GM23338 (cell line): Measurements from ENCODE around the gene NSRP1. TPM values are rescaled to one million over a fixed set of nuclear protein-coding genes. Genes with fewer than 3 reads are reported as not detected.
A peak's percentile ranks its signal among the peaks of the same experiment; 100 is the strongest.

Experiments
- ATAC-seq: fragments of 200-7000 bp; cut with Tn5 transposase; 3 replicates; pipeline ENCODE4 v1.9.1; 2020
- DNase-seq: peaks from one replicate; pipeline ENCODE4 v3.0.0-alpha.2; 2015; ENCODE audit warnings: low spot score
- H2AFZ ChIP-seq: fragments of 200-600 bp; sonication (generic); 2 replicates; pipeline ENCODE4 v1.8.0; 2016; ENCODE audit warnings: antibody characterized with exemption, mild to moderate bottlenecking, moderate library complexity
- H3F3A ChIP-seq: fragments of 200-600 bp; sonication (generic); replicated peaks from 2 replicates; pipeline ENCODE4 v1.8.0; 2017; ENCODE audit warnings: antibody characterized with exemption, mixed run types, low read depth
- H3K27ac ChIP-seq: fragments of 200-600 bp; sonication (generic); 2 replicates; pipeline ENCODE4 v1.6.1; 2016; ENCODE audit warnings: low read depth
- H3K27me3 ChIP-seq: fragments of 200-600 bp; sonication (generic); 2 replicates; pipeline ENCODE4 v1.8.0; 2016; ENCODE audit warnings: mild to moderate bottlenecking, mixed run types, moderate library complexity; ENCODE audit not compliant: insufficient read depth
- H3K36me3 ChIP-seq: fragments of 200-600 bp; sonication (generic); 2 replicates; pipeline ENCODE4 v1.8.0; 2016; ENCODE audit warnings: mild to moderate bottlenecking; ENCODE audit not compliant: insufficient read depth
- H3K4me1 ChIP-seq: fragments of 200-600 bp; sonication (generic); 2 replicates; pipeline ENCODE4 v1.8.0; 2016; ENCODE audit warnings: mild to moderate bottlenecking, moderate library complexity; ENCODE audit not compliant: insufficient read depth
- H3K4me2 ChIP-seq: fragments of 200-600 bp; sonication (generic); 2 replicates; pipeline ENCODE4 v1.7.1; 2017; ENCODE audit warnings: mixed run types
- H3K4me3 ChIP-seq: fragments of 200-600 bp; sonication (generic); 2 replicates; pipeline ENCODE4 v1.6.1; 2016; ENCODE audit warnings: mixed run types
- H3K79me2 ChIP-seq: fragments of 200-600 bp; sonication (generic); replicated peaks from 2 replicates; pipeline ENCODE4 v1.8.0; 2017; ENCODE audit warnings: mild to moderate bottlenecking; ENCODE audit not compliant: insufficient read depth
- H3K9me2 ChIP-seq: fragments of 200-600 bp; sonication (generic); 2 replicates; pipeline ENCODE4 v1.8.0; 2017; ENCODE audit not compliant: insufficient read depth
- H4K20me1 ChIP-seq: fragments of 200-600 bp; sonication (generic); replicated peaks from 2 replicates; pipeline ENCODE4 v1.8.0; 2017; ENCODE audit warnings: mild to moderate bottlenecking; ENCODE audit not compliant: insufficient read depth
- H3K27ac Mint-ChIP-seq: 2 replicates; pipeline ENCODE4 v1.8.0; 2020; ENCODE audit warnings: inconsistent platforms, mild to moderate bottlenecking, moderate library complexity, mixed read lengths
- H3K27me3 Mint-ChIP-seq: 3 replicates; pipeline ENCODE4 v1.8.0; 2022; ENCODE audit warnings: low read depth, mild to moderate bottlenecking, moderate library complexity, mixed read lengths, inconsistent platforms; ENCODE audit not compliant: insufficient read depth, poor library complexity
- H3K36me3 Mint-ChIP-seq: 3 replicates; pipeline ENCODE4 v1.8.0; 2021; ENCODE audit warnings: low read depth, mild to moderate bottlenecking, inconsistent platforms, moderate library complexity, mixed read lengths
- H3K4me1 Mint-ChIP-seq: 3 replicates; pipeline ENCODE4 v1.8.0; 2020; ENCODE audit warnings: mild to moderate bottlenecking, inconsistent platforms, mixed read lengths
- H3K4me3 Mint-ChIP-seq: 3 replicates; pipeline ENCODE4 v1.8.0; 2021; ENCODE audit warnings: moderate library complexity, mild to moderate bottlenecking, inconsistent platforms, mixed read lengths
- H3K9me3 Mint-ChIP-seq: 3 replicates; pipeline ENCODE4 v1.8.0; 2020; ENCODE audit warnings: moderate library complexity, mild to moderate bottlenecking, inconsistent platforms, mixed read lengths
- CREB1 ChIP-seq: fragments of 250-450 bp; sonication (Bioruptor Pico); IDR thresholded peaks from 2 replicates; pipeline ENCODE4 v1.5.0; 2020; ENCODE audit warnings: low read depth, mild to moderate bottlenecking, moderate library complexity
- EZH2 ChIP-seq: fragments of 200-600 bp; sonication (generic); IDR thresholded peaks from one replicate; pipeline ENCODE4 v1.8.0; 2017; ENCODE audit warnings: antibody characterized with exemption, mild to moderate bottlenecking, low read depth; ENCODE audit not compliant: unreplicated experiment
- EZH2phosphoT487 ChIP-seq: fragments of 200-600 bp; sonication (generic); IDR thresholded peaks from one replicate; pipeline ENCODE4 v1.8.1; 2018; ENCODE audit warnings: antibody characterized with exemption; ENCODE audit not compliant: unreplicated experiment
- JUNB ChIP-seq: IDR thresholded peaks from one replicate; pipeline ENCODE4 v1.6.1; 2016; ENCODE audit warnings: antibody characterized with exemption; ENCODE audit not compliant: unreplicated experiment
- NANOG ChIP-seq: IDR thresholded peaks from 2 replicates; pipeline ENCODE4 v1.6.1; 2016; ENCODE audit warnings: antibody characterized with exemption, borderline replicate concordance
- POLR2AphosphoS5 ChIP-seq: IDR thresholded peaks from 2 replicates; pipeline ENCODE4 v1.6.1; 2016; ENCODE audit warnings: antibody characterized with exemption, low read depth
- ZNF114 ChIP-seq: fragments of 250-450 bp; sonication (Bioruptor Pico); IDR thresholded peaks from 2 replicates; pipeline ENCODE4 v1.5.0; 2020; ENCODE audit warnings: mild to moderate bottlenecking, moderate library complexity
- ZNF331 ChIP-seq: fragments of 250-450 bp; sonication (Bioruptor Pico); IDR thresholded peaks from 2 replicates; pipeline ENCODE4 v1.5.0; 2020; ENCODE audit warnings: low read depth, mild to moderate bottlenecking, moderate library complexity
- polyA plus RNA-seq: library from polyadenylated mRNA; unstranded; fragments of >200 nt; fragmentation: Nextera tagmentation; extraction: Ambion mirVana; gene quantifications from 2 replicates; pipeline ENCODE4 v1.2.1, GENCODE V29; 2016
- total RNA-seq: library from RNA; depleted of rRNA; stranded (reverse); fragments of >200 nt; shearing (Covaris generic); gene quantifications from 2 replicates; pipeline ENCODE4 v1.2.3, GENCODE V29; 2014
- TF ChIP-seq, protein P1 (sequence below): IDR thresholded peaks from one replicate; pipeline ENCODE4 v1.6.1; 2018; ENCODE audit warnings: antibody characterized with exemption; ENCODE audit not compliant: unreplicated experiment
- TF ChIP-seq, protein P2 (sequence below): IDR thresholded peaks from 2 replicates; pipeline ENCODE4 v1.6.1; 2016; ENCODE audit warnings: antibody characterized with exemption

Gene NSRP1
- total and polyA plus RNA-seq, 2 experiments from 2014 or later: 15.7 to 110 TPM

DNA sequence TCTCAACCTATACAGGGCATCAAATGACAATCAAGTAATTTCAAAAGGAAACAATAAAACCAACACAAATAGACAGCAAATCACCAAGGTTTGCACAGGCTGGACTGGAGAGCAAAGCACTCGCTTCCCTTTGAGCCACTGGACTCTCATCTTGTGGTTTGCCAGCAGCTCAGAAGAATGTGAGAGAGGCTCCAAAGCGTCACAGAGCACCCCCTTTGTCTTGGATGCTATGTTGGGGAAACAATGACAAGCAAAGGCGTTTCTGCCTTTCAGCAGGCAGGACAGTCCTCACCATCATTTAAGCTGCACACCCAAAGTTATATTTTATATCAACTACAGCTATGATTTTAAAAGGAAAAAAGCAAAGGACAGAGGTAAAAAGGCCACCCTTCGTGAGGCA lies 105.6 kb downstream of the NSRP1 start (continued):
- TF ChIP-seq, protein P1, sequence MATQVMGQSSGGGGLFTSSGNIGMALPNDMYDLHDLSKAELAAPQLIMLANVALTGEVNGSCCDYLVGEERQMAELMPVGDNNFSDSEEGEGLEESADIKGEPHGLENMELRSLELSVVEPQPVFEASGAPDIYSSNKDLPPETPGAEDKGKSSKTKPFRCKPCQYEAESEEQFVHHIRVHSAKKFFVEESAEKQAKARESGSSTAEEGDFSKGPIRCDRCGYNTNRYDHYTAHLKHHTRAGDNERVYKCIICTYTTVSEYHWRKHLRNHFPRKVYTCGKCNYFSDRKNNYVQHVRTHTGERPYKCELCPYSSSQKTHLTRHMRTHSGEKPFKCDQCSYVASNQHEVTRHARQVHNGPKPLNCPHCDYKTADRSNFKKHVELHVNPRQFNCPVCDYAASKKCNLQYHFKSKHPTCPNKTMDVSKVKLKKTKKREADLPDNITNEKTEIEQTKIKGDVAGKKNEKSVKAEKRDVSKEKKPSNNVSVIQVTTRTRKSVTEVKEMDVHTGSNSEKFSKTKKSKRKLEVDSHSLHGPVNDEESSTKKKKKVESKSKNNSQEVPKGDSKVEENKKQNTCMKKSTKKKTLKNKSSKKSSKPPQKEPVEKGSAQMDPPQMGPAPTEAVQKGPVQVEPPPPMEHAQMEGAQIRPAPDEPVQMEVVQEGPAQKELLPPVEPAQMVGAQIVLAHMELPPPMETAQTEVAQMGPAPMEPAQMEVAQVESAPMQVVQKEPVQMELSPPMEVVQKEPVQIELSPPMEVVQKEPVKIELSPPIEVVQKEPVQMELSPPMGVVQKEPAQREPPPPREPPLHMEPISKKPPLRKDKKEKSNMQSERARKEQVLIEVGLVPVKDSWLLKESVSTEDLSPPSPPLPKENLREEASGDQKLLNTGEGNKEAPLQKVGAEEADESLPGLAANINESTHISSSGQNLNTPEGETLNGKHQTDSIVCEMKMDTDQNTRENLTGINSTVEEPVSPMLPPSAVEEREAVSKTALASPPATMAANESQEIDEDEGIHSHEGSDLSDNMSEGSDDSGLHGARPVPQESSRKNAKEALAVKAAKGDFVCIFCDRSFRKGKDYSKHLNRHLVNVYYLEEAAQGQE: no peak
- TF ChIP-seq, protein P2, sequence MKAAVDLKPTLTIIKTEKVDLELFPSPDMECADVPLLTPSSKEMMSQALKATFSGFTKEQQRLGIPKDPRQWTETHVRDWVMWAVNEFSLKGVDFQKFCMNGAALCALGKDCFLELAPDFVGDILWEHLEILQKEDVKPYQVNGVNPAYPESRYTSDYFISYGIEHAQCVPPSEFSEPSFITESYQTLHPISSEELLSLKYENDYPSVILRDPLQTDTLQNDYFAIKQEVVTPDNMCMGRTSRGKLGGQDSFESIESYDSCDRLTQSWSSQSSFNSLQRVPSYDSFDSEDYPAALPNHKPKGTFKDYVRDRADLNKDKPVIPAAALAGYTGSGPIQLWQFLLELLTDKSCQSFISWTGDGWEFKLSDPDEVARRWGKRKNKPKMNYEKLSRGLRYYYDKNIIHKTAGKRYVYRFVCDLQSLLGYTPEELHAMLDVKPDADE: no peak
- TF ChIP-seq EZH2phosphoT487 (no peak), EZH2 (no peak), ZNF114 (CRISPR knock-in tag) (no peak), POLR2AphosphoS5 (no peak)

DNA sequence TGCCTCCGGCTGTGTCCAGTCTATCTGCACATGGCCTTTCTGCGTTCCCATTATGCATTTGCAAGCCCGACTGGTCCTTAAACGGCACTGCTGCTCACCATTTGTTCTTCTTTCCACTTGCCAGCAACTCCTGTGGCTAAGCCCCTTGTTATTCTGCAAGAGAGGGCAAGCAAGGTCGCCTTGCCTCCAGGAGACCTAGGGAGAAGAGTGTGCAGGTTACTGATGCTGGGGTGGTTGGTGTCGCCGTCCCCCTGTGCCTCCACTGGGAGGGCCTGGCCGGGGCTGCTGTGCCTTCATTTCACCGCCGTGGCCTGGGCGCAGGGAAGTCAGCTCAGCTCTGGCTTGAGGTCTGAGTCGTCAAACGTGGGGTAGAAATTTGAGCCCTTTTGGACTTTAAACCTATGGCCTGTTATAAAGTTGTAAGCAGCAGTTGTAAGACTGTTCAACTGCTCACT lies 106.1 kb downstream of the NSRP1 start:
- Histone ChIP-seq H3F3A (no peaks in the 10 kb centered on the region), H3K27ac (no peak overlapping the region), H4K20me1 (no peaks in the 10 kb centered on the region), H3K79me2 (no peaks in the 10 kb centered on the region), H3K4me2 (no peak overlapping the region), H3K27me3 (no peaks in the 10 kb centered on the region), H2AFZ (peak overlapping the region; percentile 14; the same call in 1 of the 2 replicates), H3K36me3 (no peaks in the 10 kb centered on the region), H3K4me3 (no peak overlapping the region), H3K4me1 (no peaks in the 10 kb centered on the region), H3K9me2 (no peaks in the 10 kb centered on the region)
- Mint-ChIP-seq H3K36me3 (no peaks in the 10 kb centered on the region), H3K27me3 (peaks cover 5% of the 10 kb centered on the region), H3K9me3 (no peaks in the 10 kb centered on the region), H3K4me3 (no peak overlapping the region), H3K4me1 (peaks cover 4% of the 10 kb centered on the region), H3K27ac (no peak overlapping the region)
- ATAC-seq (peak; percentile 42), DNase-seq (no peak)
- TF ChIP-seq CREB1: no peak
- TF ChIP-seq, protein P1: no peak
- no peak for TF ChIP-seq JUNB
- no peak for TF ChIP-seq ZNF331 (CRISPR knock-in tag)
- TF ChIP-seq NANOG: no peak
- TF ChIP-seq POLR2AphosphoS5: no peak
- no peak for TF ChIP-seq EZH2
- TF ChIP-seq ZNF114 (CRISPR knock-in tag): no peak
